Glutamatergic neuron (in vitro differentiated cells): ENCODE measurements around the gene CDH22. TPM values are rescaled to one million over a fixed set of nuclear protein-coding genes. Genes with fewer than 3 reads are reported as not detected.

ENCODE experiments used
- DNase-seq: peaks from one replicate; pipeline ENCODE4 v3.0.0; 2022
- H3K27ac Mint-ChIP-seq: one replicate; pipeline ENCODE4 v1.8.0; 2020; ENCODE audit warnings: mild to moderate bottlenecking, mixed read lengths, inconsistent platforms; ENCODE audit not compliant: unreplicated experiment
- H3K27me3 Mint-ChIP-seq: one replicate; pipeline ENCODE4 v1.8.0; 2020; ENCODE audit warnings: mild to moderate bottlenecking, moderate library complexity, mixed read lengths, inconsistent platforms; ENCODE audit not compliant: unreplicated experiment
- H3K36me3 Mint-ChIP-seq: one replicate; pipeline ENCODE4 v1.8.0; 2020; ENCODE audit warnings: mild to moderate bottlenecking, mixed read lengths, inconsistent platforms; ENCODE audit not compliant: unreplicated experiment
- H3K4me1 Mint-ChIP-seq: one replicate; pipeline ENCODE4 v1.8.0; 2020; ENCODE audit warnings: mild to moderate bottlenecking, low read depth, mixed read lengths, inconsistent platforms; ENCODE audit not compliant: unreplicated experiment
- H3K4me3 Mint-ChIP-seq: one replicate; pipeline ENCODE4 v1.8.0; 2020; ENCODE audit warnings: mild to moderate bottlenecking, mixed read lengths, inconsistent platforms; ENCODE audit not compliant: unreplicated experiment
- H3K9me3 Mint-ChIP-seq: one replicate; pipeline ENCODE4 v1.8.0; 2020; ENCODE audit warnings: mild to moderate bottlenecking, moderate library complexity, mixed read lengths, inconsistent platforms; ENCODE audit not compliant: unreplicated experiment
- total RNA-seq: library from RNA; stranded (reverse); fragmentation: NEBNext Ultra II Directional; extraction: Animal tissue kit (Norgen Biotek cat#: 25700); gene quantifications from one replicate; pipeline ENCODE4 v1.2.1, GENCODE V29; 2021; ENCODE audit not compliant: unreplicated experiment
- TF ChIP-seq, protein P1 (sequence below): fragments of 200-600 bp; sonication (generic); IDR thresholded peaks from one replicate; pipeline ENCODE4 v1.5.0; 2021; ENCODE audit not compliant: partially characterized antibody, unreplicated experiment

Gene CDH22
- total RNA-seq, 1 donor from 2014 or later: 7.9 TPM

- DNase-seq: no peak
- peaks cover 19% of the 10 kb centered on the region for H3K4me1 Mint-ChIP-seq
- no peak overlapping the region for H3K4me3 Mint-ChIP-seq
- no peak overlapping the region for H3K27ac Mint-ChIP-seq
- peaks cover 2% of the 10 kb centered on the region for H3K9me3 Mint-ChIP-seq
- no peaks in the 10 kb centered on the region for H3K36me3 Mint-ChIP-seq
- TF ChIP-seq, protein P1, sequence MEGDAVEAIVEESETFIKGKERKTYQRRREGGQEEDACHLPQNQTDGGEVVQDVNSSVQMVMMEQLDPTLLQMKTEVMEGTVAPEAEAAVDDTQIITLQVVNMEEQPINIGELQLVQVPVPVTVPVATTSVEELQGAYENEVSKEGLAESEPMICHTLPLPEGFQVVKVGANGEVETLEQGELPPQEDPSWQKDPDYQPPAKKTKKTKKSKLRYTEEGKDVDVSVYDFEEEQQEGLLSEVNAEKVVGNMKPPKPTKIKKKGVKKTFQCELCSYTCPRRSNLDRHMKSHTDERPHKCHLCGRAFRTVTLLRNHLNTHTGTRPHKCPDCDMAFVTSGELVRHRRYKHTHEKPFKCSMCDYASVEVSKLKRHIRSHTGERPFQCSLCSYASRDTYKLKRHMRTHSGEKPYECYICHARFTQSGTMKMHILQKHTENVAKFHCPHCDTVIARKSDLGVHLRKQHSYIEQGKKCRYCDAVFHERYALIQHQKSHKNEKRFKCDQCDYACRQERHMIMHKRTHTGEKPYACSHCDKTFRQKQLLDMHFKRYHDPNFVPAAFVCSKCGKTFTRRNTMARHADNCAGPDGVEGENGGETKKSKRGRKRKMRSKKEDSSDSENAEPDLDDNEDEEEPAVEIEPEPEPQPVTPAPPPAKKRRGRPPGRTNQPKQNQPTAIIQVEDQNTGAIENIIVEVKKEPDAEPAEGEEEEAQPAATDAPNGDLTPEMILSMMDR: no peak
- H3K27me3 Mint-ChIP-seq: no peaks in the 10 kb centered on the region
These were observed 125.8 kb downstream of the CDH22 start for GRCh38 chr20:46182276-46183200.

DNA sequence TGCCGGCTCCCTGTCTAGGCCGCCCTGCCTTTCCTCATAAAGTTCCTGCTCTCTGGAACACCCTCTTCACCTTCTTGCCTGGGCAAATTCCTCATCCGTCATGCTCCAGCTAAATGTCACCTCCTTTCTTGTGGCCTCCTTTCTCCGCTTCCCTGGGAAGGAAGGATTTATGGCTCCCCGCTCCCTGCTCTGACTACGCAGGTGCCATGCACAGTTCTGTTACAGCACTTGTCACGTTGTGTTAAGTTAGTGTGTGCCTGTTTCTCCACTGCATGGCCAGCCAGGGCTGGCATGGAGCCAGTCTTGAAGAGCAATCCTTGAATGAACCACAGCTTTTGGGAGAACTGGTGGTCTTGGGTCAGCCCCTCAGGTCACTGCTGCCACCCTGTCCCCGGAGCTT lies 128.4 kb downstream of the CDH22 start:
- Mint-ChIP-seq H3K9me3 (peaks cover 1% of the 10 kb centered on the region), H3K4me3 (peak overlapping the region; percentile 0), H3K36me3 (no peaks in the 10 kb centered on the region), H3K4me1 (peaks cover 23% of the 10 kb centered on the region), H3K27ac (no peak overlapping the region), H3K27me3 (peaks cover 4% of the 10 kb centered on the region)
- no peak for DNase-seq
- TF ChIP-seq, protein P1: no peak

DNA sequence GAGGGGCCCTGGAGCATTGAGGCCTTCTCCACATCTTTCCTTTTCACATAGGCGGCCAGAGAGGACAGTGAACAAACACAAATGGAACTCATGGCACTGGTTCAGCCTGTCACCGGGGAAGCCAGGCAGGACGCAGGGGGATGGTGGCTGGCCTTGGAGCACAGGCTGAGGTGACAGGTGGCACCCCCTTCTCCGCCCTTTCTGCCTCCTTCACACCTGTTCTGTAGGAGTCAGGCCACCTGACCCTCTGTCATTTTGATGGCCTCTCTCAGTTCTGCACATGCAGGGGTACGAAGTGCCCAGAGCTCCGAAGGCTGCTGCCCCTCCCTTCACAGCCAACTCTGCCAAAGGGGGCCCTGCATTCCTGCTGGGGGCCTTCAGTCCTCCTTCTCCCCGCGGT lies 129.4 kb downstream of the CDH22 start:
- H3K27me3 Mint-ChIP-seq: peaks cover 4% of the 10 kb centered on the region

DNA sequence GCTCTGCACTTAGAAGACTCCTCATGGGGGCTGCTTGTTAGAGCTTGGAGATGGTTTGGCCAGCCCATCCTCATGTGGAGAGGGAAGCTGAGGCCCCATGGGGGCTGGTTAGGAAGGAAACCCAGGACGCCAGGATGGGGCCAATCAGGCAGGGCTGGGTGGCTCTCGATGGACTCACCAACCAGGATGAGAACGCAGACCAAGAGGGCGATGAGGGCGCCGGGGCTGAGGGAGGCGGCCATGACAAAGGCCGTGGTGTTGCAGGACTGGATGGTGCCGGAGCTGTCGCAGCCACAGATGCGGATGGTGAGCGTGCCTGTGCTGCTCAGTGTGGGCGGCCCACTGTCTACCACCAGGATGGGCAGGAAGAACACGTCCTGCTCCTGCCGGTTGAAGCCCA lies 130.5 kb downstream of the CDH22 start:
- no peak overlapping the region for H3K27ac Mint-ChIP-seq

More for the DNA sequence above, 129.4 kb downstream of the CDH22 start:
- peaks cover 23% of the 10 kb centered on the region for H3K4me1 Mint-ChIP-seq
- H3K36me3 Mint-ChIP-seq: no peaks in the 10 kb centered on the region
- DNase-seq: no peak
- no peak overlapping the region for H3K4me3 Mint-ChIP-seq
- TF ChIP-seq, protein P1: no peak
- H3K9me3 Mint-ChIP-seq: peaks cover 1% of the 10 kb centered on the region
- H3K27ac Mint-ChIP-seq: no peak overlapping the region

More for the DNA sequence above, 130.5 kb downstream of the CDH22 start:
- Mint-ChIP-seq H3K4me1 (peaks cover 20% of the 10 kb centered on the region), H3K36me3 (no peaks in the 10 kb centered on the region), H3K4me3 (no peak overlapping the region), H3K27me3 (peaks cover 4% of the 10 kb centered on the region), H3K9me3 (peaks cover 1% of the 10 kb centered on the region)
- no peak for DNase-seq
- TF ChIP-seq, protein P1: no peak
